Liver (tissue), 9 donors: Measurements from ENCODE around the gene PARP2. TPM values are rescaled to one million over a fixed set of nuclear protein-coding genes. Genes with fewer than 3 reads are reported as not detected.

Source experiments
- DNase-seq: peaks from one replicate; pipeline ENCODE4 v3.0.0-alpha.2; 2017; ENCODE audit warnings: low spot score
- H3K27ac ChIP-seq, 2 donors: one replicate each; pipeline ENCODE4 v1.7.0; 2013; ENCODE audit warnings: inconsistent platforms in 2 of 2, low read length in 2 of 2, control low read depth in 1 of 2, low read depth in 1 of 2, mild to moderate bottlenecking in 1 of 2
- H3K27me3 ChIP-seq, 4 donors: one replicate each; pipeline versions ENCODE4 v1.6.1 to v1.7.0; 2013; ENCODE audit warnings: low read length in 3 of 4, inconsistent platforms in 1 of 4, mild to moderate bottlenecking in 1 of 4, moderate library complexity in 1 of 4; ENCODE audit not compliant: control insufficient read depth in 4 of 4, insufficient read depth in 4 of 4
- H3K36me3 ChIP-seq, 4 donors: one replicate each; pipeline versions ENCODE4 v1.6.1 to v1.7.0; 2013; ENCODE audit warnings: low read length in 3 of 4, mild to moderate bottlenecking in 3 of 4, low read depth in 1 of 4, moderate library complexity in 1 of 4; ENCODE audit not compliant: control insufficient read depth in 4 of 4, insufficient read depth in 3 of 4
- H3K4me1 ChIP-seq, 4 donors: one replicate each; pipeline versions ENCODE4 v1.6.1 to v1.7.0; 2013; ENCODE audit warnings: low read length in 3 of 4, mild to moderate bottlenecking in 3 of 4, moderate library complexity in 1 of 4; ENCODE audit not compliant: control insufficient read depth in 4 of 4, insufficient read depth in 4 of 4
- H3K4me3 ChIP-seq, 3 donors: one replicate each; pipeline versions ENCODE4 v1.6.1 to v1.7.0; 2013; ENCODE audit warnings: low read length in 3 of 3, control low read depth in 1 of 3, low read depth in 1 of 3, mild to moderate bottlenecking in 1 of 3
- H3K9ac ChIP-seq, 2 donors: one replicate each; pipeline ENCODE4 v1.7.0; 2013; ENCODE audit warnings: low read length in 2 of 2, mild to moderate bottlenecking in 2 of 2, moderate library complexity in 2 of 2, control low read depth in 1 of 2, low read depth in 1 of 2
- H3K9me3 ChIP-seq, 4 donors: one replicate each; pipeline versions ENCODE4 v1.6.1 to v1.7.0; 2013; ENCODE audit warnings: low read length in 3 of 4; ENCODE audit not compliant: control insufficient read depth in 4 of 4
- CTCF ChIP-seq: fragments of 150-350 bp; IDR thresholded peaks from 2 replicates; pipeline ENCODE4 v1.5.1; 2017; ENCODE audit warnings: improper control_type of control experiment, low read depth, low read length; ENCODE audit not compliant: missing input control
- FOXA1 ChIP-seq: IDR thresholded peaks from 2 replicates; pipeline ENCODE4 v1.6.1; 2016; ENCODE audit warnings: antibody characterized with exemption
- FOXA2 ChIP-seq: IDR thresholded peaks from 2 replicates; pipeline ENCODE4 v1.6.1; 2016; ENCODE audit warnings: antibody characterized with exemption
- GABPA ChIP-seq, 2 donors: IDR thresholded peaks in 1 of 2; conservative IDR thresholded peaks in 1 of 2; 2 replicates each; pipeline ENCODE4 v1.6.1; 2016; ENCODE audit warnings: antibody characterized with exemption in 2 of 2, mild to moderate bottlenecking in 1 of 2, moderate library complexity in 1 of 2
- HNF4A ChIP-seq, 2 donors: conservative IDR thresholded peaks; 2 replicates each; pipeline ENCODE4 v1.6.1; 2016; ENCODE audit warnings: antibody characterized with exemption in 2 of 2, mild to moderate bottlenecking in 2 of 2
- HNF4G ChIP-seq: IDR thresholded peaks from 2 replicates; pipeline ENCODE4 v1.6.1; 2016; ENCODE audit warnings: antibody characterized with exemption
- JUND ChIP-seq, 2 donors: IDR thresholded peaks; 2 replicates each; pipeline ENCODE4 v1.6.1; 2016; ENCODE audit warnings: antibody characterized with exemption in 2 of 2
- MAX ChIP-seq: IDR thresholded peaks from 2 replicates; pipeline ENCODE4 v1.6.1; 2016; ENCODE audit warnings: antibody characterized with exemption
- NR2F2 ChIP-seq: IDR thresholded peaks from 2 replicates; pipeline ENCODE4 v1.6.1; 2016; ENCODE audit warnings: antibody characterized with exemption
- RAD21 ChIP-seq, 2 donors: IDR thresholded peaks; 2 replicates each; pipeline ENCODE4 v1.6.1; 2016; ENCODE audit warnings: antibody characterized with exemption in 2 of 2, mild to moderate bottlenecking in 2 of 2
- REST ChIP-seq: IDR thresholded peaks from 2 replicates; pipeline ENCODE4 v1.6.1; 2016; ENCODE audit warnings: antibody characterized with exemption, mild to moderate bottlenecking
- RXRA ChIP-seq, 2 donors: IDR thresholded peaks; 2 replicates each; pipeline ENCODE4 v1.6.1; 2017 to 2018; ENCODE audit warnings: antibody characterized with exemption in 2 of 2, mild to moderate bottlenecking in 1 of 2
- SP1 ChIP-seq: IDR thresholded peaks from 2 replicates; pipeline ENCODE4 v1.6.1; 2018; ENCODE audit warnings: antibody characterized with exemption, mild to moderate bottlenecking
- YY1 ChIP-seq: IDR thresholded peaks from 2 replicates; pipeline ENCODE4 v1.6.1; 2016; ENCODE audit warnings: antibody characterized with exemption, mild to moderate bottlenecking
- WGBS: extraction: QIAGEN DNeasy Blood & Tissue Kit; methylation state at CpG from one replicate; pipeline ENCODE4 v1.1.7; 2013; 5-methylcytosine and 5-hydroxymethylcytosine counted together
- polyA plus RNA-seq, 2 donors: library from polyadenylated mRNA; stranded (reverse) in 1 of 2; unstranded in 1 of 2; fragments of 200-250 nt in 1 of 2; fragments of >200 nt in 1 of 2; fragmentation: Nextera tagmentation in 1 of 2; extraction: Ambion mirVana in 1 of 2; gene quantifications; one replicate each; pipeline versions ENCODE4 v1.2.1 to v1.2.3, GENCODE V29; 2013 to 2015
- total RNA-seq, 2 donors: library from RNA; depleted of rRNA; stranded (reverse); fragments of >200 nt; gene quantifications; one replicate each; pipeline ENCODE4 v1.2.3, GENCODE V29; 2014
- TF ChIP-seq, protein P1 (sequence below): IDR thresholded peaks from 2 replicates; pipeline ENCODE4 v1.6.1; 2016; ENCODE audit warnings: antibody characterized with exemption
- TF ChIP-seq, protein P2 (sequence below): IDR thresholded peaks from 2 replicates; pipeline ENCODE4 v1.6.1; 2016; ENCODE audit warnings: antibody characterized with exemption
- donor health status: healthy.
- donor health status: healthy.
- donor health status: healthy.
- donor health status: healthy.
- donor health status: healthy.

PARP2 gene
- total and polyA plus RNA-seq, 4 donors = 5.6 to 13.3 (median 7.2) TPM

DNA sequence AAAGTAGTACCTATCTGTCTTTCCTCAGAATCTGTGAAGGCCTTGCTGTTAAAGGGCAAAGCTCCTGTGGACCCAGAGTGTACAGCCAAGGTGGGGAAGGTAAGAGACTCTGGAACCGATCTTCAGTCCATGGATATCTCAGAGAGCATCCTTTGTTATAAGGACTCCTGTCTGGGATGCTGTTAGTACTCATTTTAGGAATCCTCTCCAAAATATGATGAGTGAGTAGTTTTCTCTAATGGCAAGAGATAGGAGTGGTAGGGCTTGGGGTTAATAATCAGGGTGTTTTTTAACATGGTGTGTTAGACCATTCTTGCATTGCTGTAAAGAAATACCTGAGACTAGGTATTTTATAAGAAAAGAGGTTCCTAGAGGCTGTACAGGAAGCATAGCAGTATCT is 1.9 kb downstream of the PARP2 start:
- 95% methylated on average over 1 of the region's 1 CpG for WGBS

DNA sequence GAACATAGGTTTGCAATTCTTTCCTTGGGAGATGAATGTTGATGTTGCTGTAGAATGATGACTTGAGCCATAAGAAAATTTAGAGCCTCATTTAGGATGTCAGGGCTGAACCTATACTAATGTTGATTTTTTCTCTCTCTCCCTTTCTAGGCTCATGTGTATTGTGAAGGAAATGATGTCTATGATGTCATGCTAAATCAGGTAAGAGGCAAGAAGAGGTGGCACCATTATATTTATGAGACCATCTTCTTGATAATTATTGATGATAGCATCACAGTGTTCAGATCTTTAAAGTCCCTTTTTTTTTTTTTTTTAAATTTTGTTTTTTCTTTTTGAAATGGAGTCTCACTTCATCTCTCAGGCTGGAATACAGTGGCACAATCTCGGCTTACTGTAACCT is 3.3 kb downstream of the PARP2 start:
- Histone ChIP-seq H3K27ac (no peak overlapping the region), H3K36me3 (peaks cover 3 to 30% (median 15%) of the 10 kb centered on the region in 4 donors), H3K4me1 (peaks cover 0 to 8% (median 7%) of the 10 kb centered on the region in 4 donors), H3K27me3 (no peaks in the 10 kb centered on the region), H3K9ac (no peak overlapping the region), H3K4me3 (no peak overlapping the region), H3K9me3 (no peaks in the 10 kb centered on the region)
- 92% methylated on average over 1 of the region's 1 CpG for WGBS
- no peak for DNase-seq
- TF ChIP-seq FOXA1 (no peak), FOXA2 (no peak), RXRA (IDR thresholded peaks at IDR 0.05) (no peak), REST (no peak), YY1 (no peak), JUND (IDR thresholded peaks at IDR 0.05) (no peak), HNF4A (conservative IDR thresholded peaks at IDR 0.05) (no peak)

More for the DNA sequence above, 1.9 kb downstream of the PARP2 start:
- no peak for TF ChIP-seq FOXA1
- TF ChIP-seq NR2F2 = no peak
- no peak for TF ChIP-seq YY1
- TF ChIP-seq SP1 = no peak
- TF ChIP-seq, protein P1, sequence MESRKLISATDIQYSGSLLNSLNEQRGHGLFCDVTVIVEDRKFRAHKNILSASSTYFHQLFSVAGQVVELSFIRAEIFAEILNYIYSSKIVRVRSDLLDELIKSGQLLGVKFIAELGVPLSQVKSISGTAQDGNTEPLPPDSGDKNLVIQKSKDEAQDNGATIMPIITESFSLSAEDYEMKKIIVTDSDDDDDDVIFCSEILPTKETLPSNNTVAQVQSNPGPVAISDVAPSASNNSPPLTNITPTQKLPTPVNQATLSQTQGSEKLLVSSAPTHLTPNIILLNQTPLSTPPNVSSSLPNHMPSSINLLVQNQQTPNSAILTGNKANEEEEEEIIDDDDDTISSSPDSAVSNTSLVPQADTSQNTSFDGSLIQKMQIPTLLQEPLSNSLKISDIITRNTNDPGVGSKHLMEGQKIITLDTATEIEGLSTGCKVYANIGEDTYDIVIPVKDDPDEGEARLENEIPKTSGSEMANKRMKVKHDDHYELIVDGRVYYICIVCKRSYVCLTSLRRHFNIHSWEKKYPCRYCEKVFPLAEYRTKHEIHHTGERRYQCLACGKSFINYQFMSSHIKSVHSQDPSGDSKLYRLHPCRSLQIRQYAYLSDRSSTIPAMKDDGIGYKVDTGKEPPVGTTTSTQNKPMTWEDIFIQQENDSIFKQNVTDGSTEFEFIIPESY = no peak
- Histone ChIP-seq H3K9me3 (no peaks in the 10 kb centered on the region), H3K27ac (no peak overlapping the region), H3K36me3 (peaks cover 1 to 21% (median 12%) of the 10 kb centered on the region in 4 donors), H3K9ac (no peak overlapping the region), H3K4me3 (no peak overlapping the region), H3K27me3 (no peaks in the 10 kb centered on the region), H3K4me1 (peaks cover 0 to 8% (median 7%) of the 10 kb centered on the region in 4 donors)
- no peak for DNase-seq

DNA sequence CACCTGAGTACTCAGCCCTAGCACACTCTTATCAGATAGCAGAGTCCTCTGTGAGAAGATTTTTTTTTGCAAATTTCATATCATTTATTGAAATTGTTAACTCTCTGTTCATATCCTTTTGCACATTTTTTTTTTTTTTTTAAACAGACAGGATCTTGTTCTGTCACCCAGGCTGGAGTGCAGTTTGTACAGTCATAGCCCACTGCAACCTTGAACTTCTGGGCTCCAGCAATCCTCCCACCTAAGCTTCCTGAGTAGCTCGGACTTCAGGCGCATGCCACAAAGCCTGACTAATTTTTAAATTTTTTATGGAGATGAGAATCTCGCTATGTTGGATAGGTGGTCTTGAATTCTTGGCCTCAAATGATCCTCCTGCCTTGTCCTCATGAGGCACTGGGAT is 4.3 kb downstream of the PARP2 start:
- Histone ChIP-seq H3K4me1 (peaks cover 0 to 8% (median 7%) of the 10 kb centered on the region in 4 donors), H3K27ac (no peak overlapping the region), H3K9ac (no peak overlapping the region), H3K4me3 (no peak overlapping the region), H3K36me3 (peaks cover 7 to 38% (median 23%) of the 10 kb centered on the region in 4 donors), H3K9me3 (no peaks in the 10 kb centered on the region), H3K27me3 (no peaks in the 10 kb centered on the region)
- WGBS = 95% methylated on average over 3 of the region's 3 CpGs
- DNase-seq = no peak
- TF ChIP-seq RAD21 (IDR thresholded peaks at IDR 0.05) (no peak), HNF4G (no peak), FOXA1 (no peak), REST (no peak), RXRA (IDR thresholded peaks at IDR 0.05) (no peak), SP1 (no peak), GABPA (IDR thresholded peaks at IDR 0.05 in 1 of 2, conservative IDR thresholded peaks at IDR 0.05 in 1 of 2) (no peak), HNF4A (conservative IDR thresholded peaks at IDR 0.05) (no peak), YY1 (no peak), FOXA2 (no peak), JUND (IDR thresholded peaks at IDR 0.05) (no peak), CTCF (no peak), MAX (no peak)
- TF ChIP-seq, protein P2, sequence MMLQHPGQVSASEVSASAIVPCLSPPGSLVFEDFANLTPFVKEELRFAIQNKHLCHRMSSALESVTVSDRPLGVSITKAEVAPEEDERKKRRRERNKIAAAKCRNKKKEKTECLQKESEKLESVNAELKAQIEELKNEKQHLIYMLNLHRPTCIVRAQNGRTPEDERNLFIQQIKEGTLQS = no peak
